GM12878 (cell line): ENCODE measurements around the gene FN1. TPM values are rescaled to one million over a fixed set of nuclear protein-coding genes. Genes with fewer than 3 reads are reported as not detected.

ENCODE experiments used
- ATAC-seq: fragments of 200-7000 bp; cut with Tn5 transposase; 3 replicates; pipeline ENCODE4 v1.9.1; 2020; ENCODE audit warnings: mild to moderate bottlenecking, moderate library complexity
- BruUV-seq: library from RNA; stranded (reverse); fragments of 400-500 nt; replicated peaks from 2 replicates; lab custom pipeline; 2021; lab: Mats Ljungman, UMichigan
- CTCF ChIA-PET: fragments of 300-600 bp; sonication (Branson Sonifier 250); formaldehyde crosslinking; extraction: SDS; loops from one replicate; lab custom pipeline; 2021; ENCODE audit warnings: inconsistent platforms; lab: Yijun Ruan, JAX
- POLR2A ChIA-PET: fragments of 350-600 bp; formaldehyde crosslinking; extraction: SDS; loops from one replicate; lab custom pipeline; 2021; ENCODE audit warnings: inconsistent platforms; lab: Charles Lee
- RAD21 ChIA-PET: fragments of 300-600 bp; sonication (Branson Sonifier 250); formaldehyde crosslinking; loops from one replicate; lab custom pipeline; 2023; ENCODE audit warnings: antibody characterized with exemption; ENCODE audit not compliant: unreplicated experiment; lab: Charles Lee
- SMC1A ChIA-PET: fragments of 300-600 bp; sonication (Branson Sonifier 250); formaldehyde crosslinking; loops from one replicate; lab custom pipeline; 2023; ENCODE audit not compliant: unreplicated experiment, uncharacterized antibody; lab: Charles Lee
- DNase-seq: peaks from one replicate; pipeline ENCODE4 v3.0.0-alpha.2; 2011; ENCODE audit warnings: low read depth, low spot score
- FAIRE-seq: peaks from 3 replicates; lab custom pipeline; 2011; peaks lifted over from hg19 to GRCh38; lab: Jason Lieb, UNC
- H2AFZ ChIP-seq: 2 replicates; pipeline ENCODE4 v1.6.0; 2011; ENCODE audit warnings: low read depth, low read length, control low read depth; ENCODE audit not compliant: control insufficient read depth
- H3K27ac ChIP-seq: 2 replicates; pipeline ENCODE4 v1.5.1; 2011; ENCODE audit warnings: control low read depth; ENCODE audit not compliant: control insufficient read depth, insufficient read depth
- H3K27me3 ChIP-seq, 2 experiments: replicated peaks in 1 of 2; 2 replicates each; pipeline versions ENCODE4 v1.6.0 to v1.6.1; 2011; ENCODE audit warnings: low read length in 1 of 2; ENCODE audit not compliant: control insufficient read depth in 2 of 2, insufficient read depth in 2 of 2
- H3K36me3 ChIP-seq, 2 experiments: 2 replicates each; pipeline ENCODE4 v1.5.1; 2011; ENCODE audit warnings: low read length in 1 of 2; ENCODE audit not compliant: control insufficient read depth in 2 of 2, insufficient read depth in 2 of 2
- H3K4me1 ChIP-seq: 2 replicates; pipeline ENCODE4 v1.6.1; 2011; ENCODE audit warnings: mild to moderate bottlenecking, low read length, moderate library complexity, mixed read lengths; ENCODE audit not compliant: control insufficient read depth, insufficient read depth
- H3K4me2 ChIP-seq: 2 replicates; pipeline ENCODE4 v1.6.0; 2011; ENCODE audit warnings: control low read depth; ENCODE audit not compliant: control insufficient read depth, insufficient read depth
- H3K4me3 ChIP-seq: fragments of 200-600 bp; sonication (generic); 2 replicates; pipeline ENCODE4 v1.5.1; 2016
- H3K79me2 ChIP-seq: 2 replicates; pipeline ENCODE4 v1.6.0; 2011; ENCODE audit warnings: low read length; ENCODE audit not compliant: control insufficient read depth, insufficient read depth
- H3K9ac ChIP-seq: 2 replicates; pipeline ENCODE4 v1.8.0; 2011; ENCODE audit warnings: low read length, control low read depth, mixed read lengths; ENCODE audit not compliant: control insufficient read depth, insufficient read depth
- H3K9me3 ChIP-seq: replicated peaks from 3 replicates; pipeline ENCODE4 v1.5.1; 2011; ENCODE audit warnings: mild to moderate bottlenecking, low read length; ENCODE audit not compliant: control insufficient read depth, insufficient read depth
- H4K20me1 ChIP-seq: 2 replicates; pipeline ENCODE4 v1.6.0; 2011; ENCODE audit not compliant: control insufficient read depth, insufficient read depth
- BRCA1 ChIP-seq: IDR thresholded peaks from 2 replicates; pipeline ENCODE4 v1.6.1; 2011; ENCODE audit warnings: low read depth, low read length, improper control_type of control experiment
- CREM ChIP-seq: IDR thresholded peaks from 2 replicates; pipeline ENCODE4 v1.6.1; 2014; ENCODE audit warnings: antibody characterized with exemption, low read depth
- ELK1 ChIP-seq: IDR thresholded peaks from 2 replicates; pipeline ENCODE4 v1.6.1; 2012; ENCODE audit warnings: low read depth, low read length, improper control_type of control experiment
- ETV6 ChIP-seq, 2 experiments: fragments of 450-650 bp in 1 of 2; IDR thresholded peaks in 1 of 2; conservative IDR thresholded peaks in 1 of 2; 2 replicates each; pipeline ENCODE4 v1.6.1; 2014; ENCODE audit warnings: antibody characterized with exemption in 1 of 2, borderline replicate concordance in 1 of 2, low read depth in 1 of 2, mild to moderate bottlenecking in 1 of 2, moderate library complexity in 1 of 2
- EZH2 ChIP-seq: IDR thresholded peaks from 2 replicates; pipeline ENCODE4 v1.6.1; 2012; ENCODE audit warnings: low read depth, mild to moderate bottlenecking, control low read depth, inconsistent platforms, low read length, borderline replicate concordance; ENCODE audit not compliant: control insufficient read depth
- FOXM1 ChIP-seq: IDR thresholded peaks from 2 replicates; pipeline ENCODE4 v1.6.1; 2012; ENCODE audit warnings: low read depth, mild to moderate bottlenecking, inconsistent platforms, low read length, moderate library complexity
- KLF5 ChIP-seq: fragments of 450-650 bp; IDR thresholded peaks from 2 replicates; pipeline ENCODE4 v1.6.1; 2014; ENCODE audit warnings: mild to moderate bottlenecking; ENCODE audit not compliant: partially characterized antibody
- NBN ChIP-seq: fragments of 450-650 bp; IDR thresholded peaks from 2 replicates; pipeline ENCODE4 v1.6.1; 2016
- NR2C2 ChIP-seq: IDR thresholded peaks from 2 replicates; pipeline ENCODE4 v1.6.1; 2011; ENCODE audit warnings: borderline replicate concordance, low read depth; ENCODE audit not compliant: control insufficient read depth, insufficient read length
- POLR2AphosphoS5 ChIP-seq: IDR thresholded peaks from 2 replicates; pipeline ENCODE4 v1.6.1; 2011; ENCODE audit warnings: mild to moderate bottlenecking, low read length, inconsistent platforms
- SIN3A ChIP-seq: IDR thresholded peaks from 2 replicates; pipeline ENCODE4 v1.6.1; 2012; ENCODE audit warnings: low read depth, low read length, improper control_type of control experiment
- SMAD5 ChIP-seq: IDR thresholded peaks from 2 replicates; pipeline ENCODE4 v1.6.1; 2016; ENCODE audit warnings: antibody characterized with exemption, low read depth
- SP1 ChIP-seq: IDR thresholded peaks from one replicate; pipeline ENCODE4 v1.6.1; 2011; ENCODE audit warnings: low read depth, low read length
- TARDBP ChIP-seq: IDR thresholded peaks from 2 replicates; pipeline ENCODE4 v1.6.1; 2016; ENCODE audit warnings: borderline replicate concordance
- TCF7 ChIP-seq: IDR thresholded peaks from 2 replicates; pipeline ENCODE4 v1.6.1; 2014; ENCODE audit warnings: antibody characterized with exemption, borderline replicate concordance
- ZNF207 ChIP-seq: fragments of 450-650 bp; IDR thresholded peaks from 2 replicates; pipeline ENCODE4 v1.6.1; 2014; ENCODE audit warnings: antibody characterized with exemption, mild to moderate bottlenecking, borderline replicate concordance
- ZNF24 ChIP-seq: fragments of 450-650 bp; IDR thresholded peaks from 2 replicates; pipeline ENCODE4 v1.6.1; 2017; ENCODE audit warnings: antibody characterized with exemption, mild to moderate bottlenecking
- WGBS: methylation state at CpG from one replicate; pipeline ENCODE4 v1.1.6; 2016; ENCODE audit warnings: low lambda C conversion rate; ENCODE audit not compliant: insufficient replicate concordance, insufficient coverage; ENCODE audit errors: missing lambda C conversion rate; 5-methylcytosine and 5-hydroxymethylcytosine counted together
- in situ Hi-C: fragments of 300-500 bp; cut with MboI; formaldehyde crosslinking; loops from 9 replicates; pipeline ENCODE4 v1.14.3; 2018; ENCODE audit warnings: mixed read lengths
- intact Hi-C: fragments of 100-400 bp; cut with micrococcal nuclease; formaldehyde crosslinking; loops from one replicate; pipeline ENCODE4 v1.14.2; 2022; ENCODE audit not compliant: unreplicated experiment
- polyA plus RNA-seq, 11 experiments: library from polyadenylated mRNA; depleted of rRNA in 4 of 11; unstranded in 6 of 11; stranded (reverse) in 5 of 11; fragments of >200 nt; fragmentation: Nextera tagmentation in 4 of 11; fragmentation: Illumina TruSeq in 1 of 11; extraction: Ambion mirVana in 4 of 11; extraction: Trizol in 1 of 11; gene quantifications; 1 replicate in 1 of 11; 2 replicates in 10 of 11; pipeline versions ENCODE4 v1.2.1 to v1.2.3, GENCODE V29; 2011 to 2016; ENCODE audit warnings: inconsistent platforms in 2 of 11, missing spikeins in 2 of 11, low read depth in 1 of 11
- total RNA-seq, 4 experiments: library from RNA; depleted of rRNA in 3 of 4; stranded (reverse); fragments of >200 nt in 3 of 4; fragmentation: Illumina TruSeq in 1 of 4; extraction: Trizol in 1 of 4; gene quantifications; 2 replicates each; pipeline versions ENCODE4 v1.2.1 to v1.2.3, GENCODE V29; 2013 to 2021
- TF ChIP-seq, protein P1 (sequence below): fragments of 450-650 bp; IDR thresholded peaks from 2 replicates; pipeline ENCODE4 v1.6.1; 2016; ENCODE audit warnings: mild to moderate bottlenecking

Gene FN1
- total and polyA plus RNA-seq, 10 of the 15 experiments (the other 5 are each of a cell fraction or from before 2014, with no cell fraction given), result 0.60 to 9.4 (median 1.5) TPM

GRCh38 chr2:215315301-215315700 lies 120.6 kb downstream of the FN1 start:
- ATAC-seq (no peak), DNase-seq (no peak), FAIRE-seq (no peak)
- BruUV-seq, result no TSS peak
- Histone ChIP-seq H3K27me3 (no peaks in the 10 kb centered on the region), H3K9me3 (no peaks in the 10 kb centered on the region; the same call in 2 of the 3 replicates), H4K20me1 (no peaks in the 10 kb centered on the region), H3K4me3 (no peak overlapping the region), H3K4me2 (peak overlapping the region; percentile 42; the same call in 1 of the 2 replicates), H3K79me2 (peaks cover 54% of the 10 kb centered on the region), H3K36me3 (peaks cover 0 to 31% of the 10 kb centered on the region in 2 experiments; a peak in 3 of 4 replicates), H3K9ac (no peak overlapping the region), H2AFZ (no peak overlapping the region), H3K4me1 (no peaks in the 10 kb centered on the region; the same call in 1 of the 2 replicates), H3K27ac (0 out of 2 replicates have a peak overlapping the region, but pooled peaks have one; percentile 18)
- RAD21 ChIA-PET, result no interaction called here
- WGBS, result 88% methylated on average over 2 of the region's 2 CpGs
- CTCF ChIA-PET, result no interaction called here
- in situ Hi-C loops, result no loop called here
- intact Hi-C loops, result loop anchor here (10.0 kb wide), 1 partner anchor 520 kb away; no protein-coding TSS in a partner anchor
- POLR2A ChIA-PET, result no interaction called here
- TF ChIP-seq SMAD5 (no peak), TCF7 (no peak), TARDBP (no peak), EZH2 (no peak), FOXM1 (no peak), SP1 (no peak), ZNF207 (no peak), NBN (no peak), ETV6 (conservative IDR thresholded peaks at IDR 0.05 in 1 of 2, IDR thresholded peaks at IDR 0.05 in 1 of 2; ENCODE audit: borderline replicate concordance in 1 of 2, low read depth in 1 of 2) (no peak), CREM (no peak), ELK1 (no peak), NR2C2 (no peak), SIN3A (no peak), POLR2AphosphoS5 (no peak), BRCA1 (no peak), KLF5 (no peak), ZNF24 (no peak)
- TF ChIP-seq, protein P1, sequence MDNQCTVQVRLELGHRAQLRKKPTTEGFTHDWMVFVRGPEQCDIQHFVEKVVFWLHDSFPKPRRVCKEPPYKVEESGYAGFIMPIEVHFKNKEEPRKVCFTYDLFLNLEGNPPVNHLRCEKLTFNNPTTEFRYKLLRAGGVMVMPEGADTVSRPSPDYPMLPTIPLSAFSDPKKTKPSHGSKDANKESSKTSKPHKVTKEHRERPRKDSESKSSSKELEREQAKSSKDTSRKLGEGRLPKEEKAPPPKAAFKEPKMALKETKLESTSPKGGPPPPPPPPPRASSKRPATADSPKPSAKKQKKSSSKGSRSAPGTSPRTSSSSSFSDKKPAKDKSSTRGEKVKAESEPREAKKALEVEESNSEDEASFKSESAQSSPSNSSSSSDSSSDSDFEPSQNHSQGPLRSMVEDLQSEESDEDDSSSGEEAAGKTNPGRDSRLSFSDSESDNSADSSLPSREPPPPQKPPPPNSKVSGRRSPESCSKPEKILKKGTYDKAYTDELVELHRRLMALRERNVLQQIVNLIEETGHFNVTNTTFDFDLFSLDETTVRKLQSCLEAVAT, result no peak
- SMC1A ChIA-PET, result interaction anchor here (0.7 to 1.7 kb wide), 3 partner anchors 21 to 91 kb away, joined by 3 to 5 read pairs (median 3); no protein-coding TSS in a partner anchor
